Natural killer cell treated with Interleukin-12 subunit alpha and Interleukin-12 subunit beta and Interleukin-15 and Interleukin-18, amount 100 ng/mL, for 72 hours (primary cell): Measurements from ENCODE around the gene COX6A1. TPM values are rescaled to one million over a fixed set of nuclear protein-coding genes. Genes with fewer than 3 reads are reported as not detected.
A peak's percentile ranks its signal among the peaks of the same experiment; 100 is the strongest.
"Not testable (repeated sequence)": the region's sequence is repeated elsewhere in the genome, so short reads cannot be mapped to it uniquely, and the experiment has no call there.

Source experiments
- ATAC-seq, 2 donors: fragments of 150-1000 bp; cut with Tn5 transposase in 1 of 2; sonication (Bioruptor Pico), chemical (Tn5 transposase) in 1 of 2; 2 replicates each; pipeline ENCODE4 v1.10.0; 2021
- DNase-seq: peaks from one replicate; pipeline ENCODE4 v3.0.0; 2022; ENCODE audit warnings: low spot score
- H3K27ac Mint-ChIP-seq, 2 donors: 1 replicate in 1 of 2; 2 replicates in 1 of 2; pipeline ENCODE4 v1.8.0; 2022; ENCODE audit warnings: mixed read lengths in 2 of 2, mild to moderate bottlenecking in 1 of 2, moderate library complexity in 1 of 2
- H3K27me3 Mint-ChIP-seq, 2 donors: 1 replicate in 1 of 2; 2 replicates in 1 of 2; pipeline ENCODE4 v1.8.0; 2022; ENCODE audit warnings: mixed read lengths in 2 of 2
- H3K36me3 Mint-ChIP-seq: one replicate; pipeline ENCODE4 v1.8.0; 2022; ENCODE audit warnings: mixed read lengths
- H3K4me1 Mint-ChIP-seq, 2 donors: 1 replicate in 1 of 2; 2 replicates in 1 of 2; pipeline ENCODE4 v1.8.0; 2022; ENCODE audit warnings: low read depth in 2 of 2, mixed read lengths in 2 of 2, mild to moderate bottlenecking in 1 of 2
- H3K4me3 Mint-ChIP-seq: one replicate; pipeline ENCODE4 v1.8.0; 2022; ENCODE audit warnings: mixed read lengths
- H3K9me3 Mint-ChIP-seq: 2 replicates; pipeline ENCODE4 v1.8.0; 2022; ENCODE audit warnings: mixed read lengths
- total RNA-seq, 2 donors: library from RNA; stranded (reverse); gene quantifications; one replicate each; pipeline ENCODE4 v1.2.3, GENCODE V29; 2022

The COX6A1 gene
- total RNA-seq, 2 donors from 2014 or later: 320 to 343 TPM

DNA sequence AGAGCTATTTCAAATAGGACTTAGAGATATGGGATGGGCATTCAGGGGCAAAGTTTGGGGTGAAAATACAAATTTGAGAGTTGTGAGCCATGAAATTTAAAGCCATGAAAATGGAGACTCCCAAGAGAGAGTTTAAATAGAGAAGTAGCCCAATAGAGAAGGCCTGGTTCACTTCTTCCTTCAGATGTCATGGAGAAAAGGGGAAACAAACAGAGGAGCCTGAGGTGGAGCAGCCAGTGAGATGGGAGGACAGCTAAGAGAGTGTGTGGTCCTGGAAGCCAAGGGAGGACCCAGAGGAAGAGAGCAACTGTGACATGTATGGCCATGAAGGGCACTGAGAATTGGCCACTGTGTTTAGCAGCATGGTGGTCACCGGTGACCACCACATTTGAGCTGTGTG, 45.7 kb downstream of the COX6A1 start:
- ATAC-seq (peak in 1 of 2 donors; percentile 60), DNase-seq (no peak)
- Mint-ChIP-seq H3K27me3 (no peaks in the 10 kb centered on the region), H3K27ac (peak overlapping the region; percentile 12 to 100), H3K4me3 (no peak overlapping the region), H3K4me1 (peaks cover 42 to 46% of the 10 kb centered on the region in 2 donors), H3K9me3 (no peaks in the 10 kb centered on the region), H3K36me3 (no peaks in the 10 kb centered on the region)

DNA sequence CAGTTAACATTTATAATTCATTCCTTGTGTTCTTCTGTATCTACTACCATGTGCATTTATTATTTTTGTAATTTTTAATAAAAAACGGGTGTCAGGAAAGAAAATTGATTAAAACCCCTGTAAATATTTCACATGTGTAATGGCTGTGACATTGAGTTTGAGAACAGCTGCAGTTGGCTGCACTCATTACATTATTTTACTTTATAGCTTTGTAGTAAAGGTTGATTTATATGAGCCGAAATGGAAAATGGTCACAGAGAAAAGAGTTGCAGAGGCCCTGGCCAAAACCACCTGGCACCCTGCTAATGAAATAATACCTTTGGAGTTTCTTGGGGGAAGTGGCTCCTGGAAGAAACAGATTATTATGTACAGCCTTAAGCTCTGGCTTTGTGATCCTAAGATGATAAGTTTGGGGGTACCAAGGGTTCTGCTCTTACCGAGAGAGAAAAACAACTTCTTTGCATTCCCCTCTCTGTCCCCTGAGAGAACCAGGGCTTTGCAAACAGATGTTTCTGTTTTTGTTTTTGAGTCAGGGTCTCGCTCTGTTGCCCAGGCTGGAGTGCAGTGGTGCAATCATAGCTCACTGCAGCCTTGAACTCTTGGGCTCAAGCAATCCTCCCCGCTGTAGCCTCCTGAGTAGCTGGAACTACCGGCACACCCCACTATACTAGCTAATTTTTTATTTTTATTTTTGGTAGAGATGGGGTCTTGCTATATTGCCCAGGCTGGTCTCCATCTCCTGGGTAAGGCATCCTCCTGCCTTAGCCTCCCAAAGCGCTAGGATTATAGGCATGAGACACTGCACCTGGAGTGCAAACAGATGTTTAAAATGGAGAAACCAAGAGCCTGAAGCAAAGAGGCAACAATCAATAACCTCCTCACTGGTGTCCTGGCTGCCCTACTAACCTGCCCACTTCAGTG, 48.3 kb downstream of the COX6A1 start:
- DNase-seq (no peak), ATAC-seq (no peak)
- Mint-ChIP-seq H3K4me3 (no peak overlapping the region), H3K27me3 (no peaks in the 10 kb centered on the region), H3K9me3 (no peaks in the 10 kb centered on the region), H3K4me1 (peaks cover 22 to 30% of the 10 kb centered on the region in 2 donors), H3K27ac (no peak overlapping the region), H3K36me3 (no peaks in the 10 kb centered on the region)

DNA sequence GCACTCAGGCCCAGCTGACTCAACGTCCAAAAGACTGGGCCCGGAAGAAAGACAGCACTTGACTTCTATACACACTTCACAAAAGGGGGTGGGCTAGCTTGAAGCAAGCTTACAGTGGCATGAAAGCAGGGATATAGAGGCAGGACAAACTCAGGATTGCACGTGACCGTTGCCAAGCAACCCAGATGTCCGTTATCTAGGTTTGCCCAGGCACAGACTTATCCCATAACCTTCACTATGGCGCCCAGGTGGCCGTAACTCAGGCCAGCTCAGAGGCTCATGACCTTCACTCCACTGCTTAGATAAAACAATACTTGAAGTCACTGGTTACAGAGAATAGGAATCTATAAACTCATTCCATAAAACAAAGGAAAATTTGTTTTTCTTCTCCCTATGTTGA, 49.6 kb downstream of the COX6A1 start:
- ATAC-seq: not testable (repeated sequence)

GRCh38 chr12:120488057-120488640, 50.2 kb downstream of the COX6A1 start:
- Mint-ChIP-seq H3K36me3 (no peaks in the 10 kb centered on the region), H3K27ac (peak overlapping the region in 1 of 2 donors; percentile 52), H3K4me3 (no peak overlapping the region), H3K9me3 (no peaks in the 10 kb centered on the region), H3K27me3 (no peaks in the 10 kb centered on the region), H3K4me1 (peaks cover 11 to 17% of the 10 kb centered on the region in 2 donors)
- ATAC-seq (no peak), DNase-seq (no peak)

More for the DNA sequence above, 49.6 kb downstream of the COX6A1 start:
- peaks cover 14 to 20% of the 10 kb centered on the region in 2 donors for H3K4me1 Mint-ChIP-seq
- not testable (repeated sequence) for H3K27ac Mint-ChIP-seq, DNase-seq, H3K36me3 Mint-ChIP-seq, H3K4me3 Mint-ChIP-seq, H3K27me3 Mint-ChIP-seq, H3K9me3 Mint-ChIP-seq

DNA sequence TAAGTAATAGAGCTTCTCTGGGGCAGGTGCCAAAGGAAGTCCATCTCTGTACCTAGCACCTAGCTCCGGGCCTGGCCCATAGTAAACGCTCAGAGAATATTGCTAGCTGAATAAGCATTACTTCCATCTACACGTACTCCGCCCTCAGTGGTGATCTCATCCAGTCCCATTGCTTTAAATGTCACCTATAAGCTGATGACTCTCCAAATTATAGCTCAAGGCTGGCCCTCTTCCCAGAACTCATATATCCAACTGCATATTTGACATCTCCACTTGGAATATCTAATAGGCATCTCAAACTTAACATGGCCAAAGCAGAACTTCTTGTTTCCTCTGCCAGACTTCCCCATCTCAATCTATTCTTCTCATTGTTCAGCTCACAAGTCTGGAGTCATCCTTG, 51.1 kb downstream of the COX6A1 start:
- no peaks in the 10 kb centered on the region for H3K9me3 Mint-ChIP-seq
- H3K4me1 Mint-ChIP-seq: peaks cover 3 to 9% of the 10 kb centered on the region in 2 donors
- no peak overlapping the region for H3K27ac Mint-ChIP-seq
- H3K36me3 Mint-ChIP-seq: no peaks in the 10 kb centered on the region
- H3K27me3 Mint-ChIP-seq: no peaks in the 10 kb centered on the region
- H3K4me3 Mint-ChIP-seq: no peak overlapping the region
- no peak for DNase-seq
- ATAC-seq: no peak

GRCh38 chr12:120490325-120490724, 52.4 kb downstream of the COX6A1 start:
- H3K4me3 Mint-ChIP-seq: no peak overlapping the region
- no peaks in the 10 kb centered on the region for H3K9me3 Mint-ChIP-seq
- H3K27me3 Mint-ChIP-seq: no peaks in the 10 kb centered on the region
- H3K27ac Mint-ChIP-seq: no peak overlapping the region
- no peaks in the 10 kb centered on the region for H3K36me3 Mint-ChIP-seq
- ATAC-seq (no peak), DNase-seq (no peak)
- peaks cover 6 to 13% of the 10 kb centered on the region in 2 donors for H3K4me1 Mint-ChIP-seq

Other genes with a start within 250 kb of the COX6A1 start
- 100 to 1,000 TPM; 126 to 311 TPM for gene GCN1, start 243.4 kb upstream of the COX6A1 start, total RNA-seq
- 1,000 to 10,000 TPM; 1,757 to 2,186 TPM for gene RPLP0, start 237.0 kb upstream of the COX6A1 start, total RNA-seq
- 100 to 1,000 TPM; 133 to 160 TPM for gene PXN, start 172.4 kb upstream of the COX6A1 start, total RNA-seq
- gene RNU4-2, start 146.2 kb upstream of the COX6A1 start, total RNA-seq: 1,000 to 10,000 TPM; 6,345 to 8,722 TPM
- gene RNU4-1, start 144.9 kb upstream of the COX6A1 start, total RNA-seq: 1,000 to 10,000 TPM; 1,386 to 2,161 TPM
- gene SIRT4, start 135.8 kb upstream of the COX6A1 start, total RNA-seq: 1 to 10 TPM; 2.4 to 2.6 TPM
- gene PLA2G1B, start 110.3 kb upstream of the COX6A1 start, total RNA-seq: not detected
- gene MSI1, start 68.9 kb upstream of the COX6A1 start, total RNA-seq: not detected
- gene TRIAP1, start 8.3 kb downstream of the COX6A1 start, total RNA-seq: 10 to 100 TPM; 28.9 to 36.2 TPM
- 10 to 100 TPM; 28.2 to 31.8 TPM for gene GATC, start 8.3 kb downstream of the COX6A1 start, total RNA-seq
- gene SRSF9, start 31.6 kb downstream of the COX6A1 start, total RNA-seq: 100 to 1,000 TPM; 246 to 331 TPM
- gene DYNLL1, start 58.0 kb downstream of the COX6A1 start, total RNA-seq: 100 to 1,000 TPM; 207 to 267 TPM
- 10 to 100 TPM; 27.5 to 27.9 TPM for gene COQ5, start 91.0 kb downstream of the COX6A1 start, total RNA-seq
- gene RNF10, start 96.2 kb downstream of the COX6A1 start, total RNA-seq: 100 to 1,000 TPM; 241 to 279 TPM
- 10 to 100 TPM; 51.2 to 69.4 TPM for gene POP5, start 143.3 kb downstream of the COX6A1 start, total RNA-seq
- gene CABP1, start 202.5 kb downstream of the COX6A1 start, total RNA-seq: under 1 TPM in 1 of 2 donors, not detected in 1; 0.24 TPM
- 100 to 1,000 TPM; 115 to 158 TPM for gene MLEC, start 249.0 kb downstream of the COX6A1 start, total RNA-seq